Parathyroid adenoma (tissue), 2 donors: Measurements from ENCODE around the gene RGS4.

Experiments used
- H2AFZ ChIP-seq: fragments of 300-600 bp; sonication (generic); one replicate; pipeline ENCODE4 v1.7.0; 2017; ENCODE audit warnings: antibody characterized with exemption, mild to moderate bottlenecking
- H3K27ac ChIP-seq: fragments of 300-600 bp; sonication (generic); one replicate; pipeline ENCODE4 v1.7.0; 2017
- H3K27me3 ChIP-seq: fragments of 300-600 bp; sonication (generic); one replicate; pipeline ENCODE4 v1.7.0; 2017; ENCODE audit warnings: low read length; ENCODE audit not compliant: control insufficient read depth, insufficient read depth
- H3K36me3 ChIP-seq: fragments of 300-600 bp; sonication (generic); one replicate; pipeline ENCODE4 v1.7.0; 2017; ENCODE audit warnings: low read length; ENCODE audit not compliant: control insufficient read depth, insufficient read depth
- H3K4me1 ChIP-seq: fragments of 300-600 bp; sonication (generic); one replicate; pipeline ENCODE4 v1.7.0; 2017; ENCODE audit warnings: control low read depth
- H3K4me2 ChIP-seq: fragments of 300-600 bp; sonication (generic); one replicate; pipeline ENCODE4 v1.7.0; 2017; ENCODE audit warnings: low read length
- H3K4me3 ChIP-seq: fragments of 300-600 bp; sonication (generic); one replicate; pipeline ENCODE4 v1.7.0; 2017; ENCODE audit warnings: low read depth, low read length
- H3K79me2 ChIP-seq: fragments of 300-600 bp; sonication (generic); one replicate; pipeline ENCODE4 v1.7.0; 2017; ENCODE audit warnings: control low read depth
- H3K9ac ChIP-seq: fragments of 300-600 bp; sonication (generic); one replicate; pipeline ENCODE4 v1.7.0; 2017; ENCODE audit warnings: mild to moderate bottlenecking
- H3K9me3 ChIP-seq: fragments of 300-600 bp; sonication (generic); one replicate; pipeline ENCODE4 v1.7.0; 2017; ENCODE audit warnings: low read length; ENCODE audit not compliant: control insufficient read depth
- CTCF ChIP-seq: fragments of 300-600 bp; sonication (generic); IDR thresholded peaks from one replicate; pipeline ENCODE4 v1.7.0; 2017; ENCODE audit warnings: antibody characterized with exemption, mild to moderate bottlenecking
- donor health status: primary hyperparathyroidism.

Gene RGS4

GRCh38 chr1:163036671-163037070, 32.5 kb upstream of the RGS4 start:
- no peaks in the 10 kb centered on the region for H3K36me3 ChIP-seq
- no peaks in the 10 kb centered on the region for H3K9me3 ChIP-seq
- H3K4me1 ChIP-seq, result no peaks in the 10 kb centered on the region
- TF ChIP-seq CTCF, result no peak
- no peaks in the 10 kb centered on the region for H3K79me2 ChIP-seq
- no peak overlapping the region for H3K4me3 ChIP-seq
- no peaks in the 10 kb centered on the region for H3K27me3 ChIP-seq
- H3K27ac ChIP-seq, result no peak overlapping the region
- H3K4me2 ChIP-seq, result no peak overlapping the region
- H3K9ac ChIP-seq, result no peak overlapping the region
- H2AFZ ChIP-seq, result no peak overlapping the region

- no peaks in the 10 kb centered on the region for H3K36me3 ChIP-seq
- no peaks in the 10 kb centered on the region for H3K9me3 ChIP-seq
- no peak overlapping the region for H3K4me3 ChIP-seq
- no peaks in the 10 kb centered on the region for H3K27me3 ChIP-seq
- no peaks in the 10 kb centered on the region for H3K79me2 ChIP-seq
- no peak overlapping the region for H3K4me2 ChIP-seq
- TF ChIP-seq CTCF, result no peak
- no peak overlapping the region for H3K9ac ChIP-seq
- H3K27ac ChIP-seq, result no peak overlapping the region
- no peaks in the 10 kb centered on the region for H3K4me1 ChIP-seq
- H2AFZ ChIP-seq, result no peak overlapping the region
Measured at GRCh38 chr1:163038928-163039706, 30.0 kb upstream of the RGS4 start.

- Histone ChIP-seq H3K4me3 (no peak overlapping the region), H3K4me2 (no peak overlapping the region), H3K27me3 (no peaks in the 10 kb centered on the region), H3K4me1 (no peaks in the 10 kb centered on the region), H3K27ac (no peak overlapping the region), H3K9ac (no peak overlapping the region), H3K9me3 (no peaks in the 10 kb centered on the region), H3K36me3 (no peaks in the 10 kb centered on the region), H3K79me2 (no peaks in the 10 kb centered on the region), H2AFZ (no peak overlapping the region)
- TF ChIP-seq CTCF, result no peak
Measured at GRCh38 chr1:163039707-163040093, 29.5 kb upstream of the RGS4 start.

- no peak overlapping the region for H3K4me2 ChIP-seq
- H3K79me2 ChIP-seq, result no peaks in the 10 kb centered on the region
- H2AFZ ChIP-seq, result no peak overlapping the region
- H3K27me3 ChIP-seq, result no peaks in the 10 kb centered on the region
- H3K9ac ChIP-seq, result no peak overlapping the region
- no peaks in the 10 kb centered on the region for H3K9me3 ChIP-seq
- no peaks in the 10 kb centered on the region for H3K4me1 ChIP-seq
- no peak overlapping the region for H3K27ac ChIP-seq
- no peaks in the 10 kb centered on the region for H3K36me3 ChIP-seq
- no peak for TF ChIP-seq CTCF
- no peak overlapping the region for H3K4me3 ChIP-seq
Measured at GRCh38 chr1:163046071-163046470, 23.1 kb upstream of the RGS4 start.
